ENCODE results near the gene CUX1.

The CUX1 gene

GRCh38 chr7:102185796-102186195, 368.4 kb downstream of the CUX1 start:
- DNase-seq (ENCODE audit: low spot score), result no peak

GRCh38 chr7:102186306-102186705, 368.9 kb downstream of the CUX1 start:
- no peak for DNase-seq (ENCODE audit: low spot score)

GRCh38 chr7:102188746-102189145, 371.3 kb downstream of the CUX1 start:
- DNase-seq (ENCODE audit: low spot score), result no peak

GRCh38 chr7:102189756-102190155, 372.3 kb downstream of the CUX1 start:
- no peak for DNase-seq (ENCODE audit: low spot score)

- no peak for DNase-seq (ENCODE audit: low spot score)
These were observed 373.4 kb downstream of the CUX1 start for GRCh38 chr7:102190776-102191350.

- no peak for DNase-seq (ENCODE audit: low spot score)
These were observed 374.3 kb downstream of the CUX1 start for GRCh38 chr7:102191556-102192379.

GRCh38 chr7:102192790-102193189, 375.4 kb downstream of the CUX1 start:
- DNase-seq (ENCODE audit: low spot score), result no peak

GRCh38 chr7:102193806-102194205, 376.4 kb downstream of the CUX1 start:
- no peak for DNase-seq (ENCODE audit: low spot score)

GRCh38 chr7:102195361-102195760, 377.9 kb downstream of the CUX1 start:
- no peak for DNase-seq (ENCODE audit: low spot score)

GRCh38 chr7:102196028-102196427, 378.6 kb downstream of the CUX1 start:
- no peak for DNase-seq (ENCODE audit: low spot score)

GRCh38 chr7:102197161-102197560, 379.7 kb downstream of the CUX1 start:
- DNase-seq (ENCODE audit: low spot score), result no peak

GRCh38 chr7:102197599-102197998, 380.2 kb downstream of the CUX1 start:
- no peak for DNase-seq (ENCODE audit: low spot score)

- no peak for DNase-seq (ENCODE audit: low spot score)
These were observed 381.1 kb downstream of the CUX1 start for GRCh38 chr7:102198417-102198956.

GRCh38 chr7:102201576-102201975, 384.1 kb downstream of the CUX1 start:
- DNase-seq (ENCODE audit: low spot score), result no peak

GRCh38 chr7:102202556-102202955, 385.1 kb downstream of the CUX1 start:
- no peak for DNase-seq (ENCODE audit: low spot score)

GRCh38 chr7:102203218-102203617, 385.8 kb downstream of the CUX1 start:
- no peak for DNase-seq (ENCODE audit: low spot score)

- no peak for DNase-seq (ENCODE audit: low spot score)
These were observed 386.8 kb downstream of the CUX1 start for GRCh38 chr7:102204212-102204611.

- DNase-seq (ENCODE audit: low spot score), result no peak
These were observed 388.5 kb downstream of the CUX1 start for GRCh38 chr7:102205915-102206314.

- DNase-seq (ENCODE audit: low spot score), result no peak
These were observed 391.4 kb downstream of the CUX1 start for GRCh38 chr7:102208826-102209225.

- no peak for DNase-seq (ENCODE audit: low spot score)
These were observed 393.4 kb downstream of the CUX1 start for GRCh38 chr7:102210787-102211186.

GRCh38 chr7:102211590-102212550, 394.4 kb downstream of the CUX1 start:
- DNase-seq (ENCODE audit: low spot score), result no peak

- no peak for DNase-seq (ENCODE audit: low spot score)
These were observed 397.1 kb downstream of the CUX1 start for GRCh38 chr7:102214477-102215072.

Data from left forelimb (tissue), 1 donor.